Nephron (organoid): ENCODE measurements around the gene RNF130.

ENCODE experiments used
- H3K27ac Mint-ChIP-seq, 3 experiments: 2 replicates each; pipeline ENCODE4 v1.8.0; 2020; ENCODE audit warnings: mixed read lengths in 3 of 3, mild to moderate bottlenecking in 2 of 3, moderate library complexity in 1 of 3
- H3K27me3 Mint-ChIP-seq: 2 replicates; pipeline ENCODE4 v1.8.0; 2021; ENCODE audit warnings: low read depth, mild to moderate bottlenecking, moderate library complexity, mixed read lengths
- H3K36me3 Mint-ChIP-seq: 2 replicates; pipeline ENCODE4 v1.8.0; 2020; ENCODE audit warnings: low read depth, mixed read lengths
- H3K4me1 Mint-ChIP-seq: 2 replicates; pipeline ENCODE4 v1.8.0; 2020; ENCODE audit warnings: mixed read lengths
- H3K4me3 Mint-ChIP-seq, 3 experiments: 2 replicates each; pipeline ENCODE4 v1.8.0; 2020; ENCODE audit warnings: mild to moderate bottlenecking in 3 of 3, mixed read lengths in 3 of 3, moderate library complexity in 2 of 3
- H3K9me3 Mint-ChIP-seq: 2 replicates; pipeline ENCODE4 v1.8.0; 2020; ENCODE audit warnings: mixed read lengths
- TF ChIP-seq, protein P1 (sequence below), 3 experiments: fragments of 200-600 bp; sonication (generic); IDR thresholded peaks; one replicate each; pipeline ENCODE4 v1.5.0; 2021; ENCODE audit warnings: antibody characterized with exemption in 3 of 3; ENCODE audit not compliant: unreplicated experiment in 3 of 3

Gene RNF130

DNA sequence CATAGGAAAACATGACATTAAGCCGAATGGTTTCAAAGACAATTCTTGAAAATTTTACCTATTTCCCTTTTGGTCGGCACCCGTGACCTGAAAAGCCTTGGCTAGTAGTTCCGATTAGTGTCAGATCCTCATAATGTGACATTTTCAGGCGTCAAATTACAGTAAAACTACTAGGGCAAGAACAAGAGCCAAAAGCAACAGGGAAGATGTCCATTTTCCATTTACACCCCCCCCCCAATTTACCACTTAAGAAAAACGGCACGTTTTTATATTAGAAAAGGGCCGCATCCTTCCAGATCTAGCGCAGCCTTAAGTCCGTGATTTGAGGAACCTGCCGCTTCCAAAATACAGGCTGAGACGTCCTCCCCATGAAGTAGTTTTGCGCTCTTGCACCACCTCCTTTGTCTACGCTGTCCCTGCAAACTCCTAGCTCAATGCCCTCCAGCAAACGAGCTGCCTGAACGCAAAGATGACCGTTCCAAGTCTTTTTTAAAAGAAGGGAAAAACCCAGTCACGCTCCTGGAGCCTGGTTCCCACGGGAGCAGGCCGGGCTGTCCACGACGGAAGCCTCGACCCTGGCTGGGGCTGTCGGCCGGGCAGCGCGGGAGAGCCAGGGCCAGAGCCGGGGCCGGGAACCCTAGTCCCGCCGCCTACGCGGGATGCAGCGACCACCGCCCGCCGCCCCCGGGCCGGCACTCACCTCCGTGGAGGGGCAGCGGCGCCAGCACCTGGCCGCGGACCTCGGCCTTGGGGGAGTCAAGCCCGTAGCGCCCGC, 616 bp downstream of the RNF130 start:
- H3K4me3 Mint-ChIP-seq = peak overlapping the region; percentile 94 to 95 (median 94)
- peaks cover 6% of the 10 kb centered on the region for H3K9me3 Mint-ChIP-seq
- peak overlapping the region; percentile 78 to 98 (median 94) for H3K27ac Mint-ChIP-seq
- H3K36me3 Mint-ChIP-seq = peaks cover 5% of the 10 kb centered on the region
- peaks cover 36% of the 10 kb centered on the region for H3K4me1 Mint-ChIP-seq
- TF ChIP-seq, protein P1, sequence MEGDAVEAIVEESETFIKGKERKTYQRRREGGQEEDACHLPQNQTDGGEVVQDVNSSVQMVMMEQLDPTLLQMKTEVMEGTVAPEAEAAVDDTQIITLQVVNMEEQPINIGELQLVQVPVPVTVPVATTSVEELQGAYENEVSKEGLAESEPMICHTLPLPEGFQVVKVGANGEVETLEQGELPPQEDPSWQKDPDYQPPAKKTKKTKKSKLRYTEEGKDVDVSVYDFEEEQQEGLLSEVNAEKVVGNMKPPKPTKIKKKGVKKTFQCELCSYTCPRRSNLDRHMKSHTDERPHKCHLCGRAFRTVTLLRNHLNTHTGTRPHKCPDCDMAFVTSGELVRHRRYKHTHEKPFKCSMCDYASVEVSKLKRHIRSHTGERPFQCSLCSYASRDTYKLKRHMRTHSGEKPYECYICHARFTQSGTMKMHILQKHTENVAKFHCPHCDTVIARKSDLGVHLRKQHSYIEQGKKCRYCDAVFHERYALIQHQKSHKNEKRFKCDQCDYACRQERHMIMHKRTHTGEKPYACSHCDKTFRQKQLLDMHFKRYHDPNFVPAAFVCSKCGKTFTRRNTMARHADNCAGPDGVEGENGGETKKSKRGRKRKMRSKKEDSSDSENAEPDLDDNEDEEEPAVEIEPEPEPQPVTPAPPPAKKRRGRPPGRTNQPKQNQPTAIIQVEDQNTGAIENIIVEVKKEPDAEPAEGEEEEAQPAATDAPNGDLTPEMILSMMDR (IDR thresholded peaks at IDR 0.05; ENCODE audit: unreplicated experiment in 3 of 3) = no peak
- H3K27me3 Mint-ChIP-seq = no peaks in the 10 kb centered on the region

DNA sequence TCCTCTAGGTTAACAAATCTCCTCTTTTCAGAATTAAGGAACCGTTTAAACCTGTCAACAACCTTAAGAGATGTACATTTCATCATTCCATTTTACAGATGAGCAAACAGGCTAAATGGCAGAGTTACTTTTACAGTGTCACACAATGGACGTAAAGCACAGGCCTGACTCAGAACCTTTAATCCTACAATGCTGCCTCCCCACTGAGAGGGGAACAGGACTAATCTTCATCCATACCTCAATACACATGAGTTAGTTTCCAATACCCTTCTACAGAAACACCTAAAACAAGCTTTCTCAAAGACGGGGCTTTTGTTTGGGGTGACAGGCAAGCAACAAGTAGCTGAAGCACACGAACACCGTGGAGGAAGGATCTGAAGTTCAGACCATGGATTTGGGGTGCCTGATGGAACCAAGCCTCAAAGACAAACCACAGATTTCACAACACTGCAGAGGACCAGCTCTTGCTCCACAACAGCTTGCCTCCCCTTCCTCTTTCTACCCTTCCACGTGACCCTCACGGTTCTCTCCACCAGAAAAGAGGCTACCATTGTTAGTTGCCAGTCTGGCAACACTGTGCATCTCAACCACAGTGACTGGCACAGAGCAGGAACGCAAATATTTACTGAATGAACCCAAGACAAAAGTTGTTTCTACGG, 1.8 kb downstream of the RNF130 start:
- Mint-ChIP-seq H3K27ac (peak overlapping the region; percentile 56 to 94 (median 78)), H3K9me3 (peaks cover 7% of the 10 kb centered on the region), H3K27me3 (no peaks in the 10 kb centered on the region), H3K4me1 (peaks cover 36% of the 10 kb centered on the region), H3K36me3 (peaks cover 9% of the 10 kb centered on the region), H3K4me3 (peak overlapping the region; percentile 94 to 95 (median 94))
- TF ChIP-seq, protein P1 (IDR thresholded peaks at IDR 0.05; ENCODE audit: unreplicated experiment in 3 of 3) = no peak

DNA sequence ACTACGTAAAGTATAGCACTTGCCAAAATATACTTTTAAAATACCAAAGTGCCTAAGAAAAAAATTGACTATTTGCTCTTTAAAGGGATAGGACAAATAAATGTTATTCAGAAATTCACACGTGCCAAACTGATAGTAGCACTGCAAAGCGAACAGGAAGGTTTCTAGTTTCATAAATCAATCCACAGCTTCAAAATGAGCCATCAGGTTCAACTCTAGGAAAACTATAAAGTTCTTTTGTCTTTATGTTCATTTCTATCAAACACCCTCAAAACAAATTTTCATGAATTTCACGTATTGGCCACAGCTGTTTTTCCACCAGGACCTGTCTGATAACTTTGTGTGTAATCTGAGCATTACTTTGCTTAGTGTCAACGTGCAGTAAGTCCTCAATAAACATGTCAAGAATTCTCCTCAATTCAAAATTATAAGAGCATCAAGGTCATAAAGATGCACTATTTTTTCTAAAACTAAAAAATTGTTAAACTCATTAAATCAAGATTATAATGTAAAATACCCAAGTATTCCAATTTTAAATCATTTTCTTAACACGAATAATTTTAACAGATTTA, 3.0 kb downstream of the RNF130 start:
- TF ChIP-seq, protein P1 (IDR thresholded peaks at IDR 0.05; ENCODE audit: unreplicated experiment in 3 of 3) = no peak
- Mint-ChIP-seq H3K4me1 (peaks cover 36% of the 10 kb centered on the region), H3K4me3 (peak overlapping the region; percentile 5 to 94 (median 55)), H3K36me3 (peaks cover 15% of the 10 kb centered on the region), H3K27me3 (no peaks in the 10 kb centered on the region), H3K27ac (peak overlapping the region in 1 of 3 experiments; percentile 26), H3K9me3 (peaks cover 7% of the 10 kb centered on the region)

DNA sequence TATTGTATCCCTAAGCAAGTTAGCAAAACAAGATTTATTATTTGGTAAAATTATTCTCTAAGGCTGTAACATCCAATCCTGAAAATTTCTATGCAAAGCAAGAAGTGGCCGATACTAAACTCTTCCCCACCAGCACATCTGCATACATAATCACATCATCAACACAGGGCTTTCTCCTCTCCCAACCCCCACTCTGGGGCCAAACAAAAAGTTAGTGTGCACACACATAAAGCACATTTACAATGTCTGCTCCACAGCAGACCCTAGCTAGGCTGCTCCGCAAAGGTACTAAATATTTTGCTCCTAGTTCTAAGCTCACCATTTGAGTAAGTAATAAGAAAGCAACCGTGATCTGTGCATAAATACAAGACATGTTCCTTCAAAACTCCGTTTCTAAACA, 3.6 kb downstream of the RNF130 start:
- H3K9me3 Mint-ChIP-seq = peaks cover 10% of the 10 kb centered on the region
- H3K27me3 Mint-ChIP-seq = no peaks in the 10 kb centered on the region
- peak overlapping the region; percentile 14 to 94 (median 55) for H3K4me3 Mint-ChIP-seq
- H3K36me3 Mint-ChIP-seq = peaks cover 22% of the 10 kb centered on the region
- peak overlapping the region in 1 of 3 experiments; percentile 26 for H3K27ac Mint-ChIP-seq
- TF ChIP-seq, protein P1 (IDR thresholded peaks at IDR 0.05; ENCODE audit: unreplicated experiment in 3 of 3) = no peak
- H3K4me1 Mint-ChIP-seq = peaks cover 36% of the 10 kb centered on the region

DNA sequence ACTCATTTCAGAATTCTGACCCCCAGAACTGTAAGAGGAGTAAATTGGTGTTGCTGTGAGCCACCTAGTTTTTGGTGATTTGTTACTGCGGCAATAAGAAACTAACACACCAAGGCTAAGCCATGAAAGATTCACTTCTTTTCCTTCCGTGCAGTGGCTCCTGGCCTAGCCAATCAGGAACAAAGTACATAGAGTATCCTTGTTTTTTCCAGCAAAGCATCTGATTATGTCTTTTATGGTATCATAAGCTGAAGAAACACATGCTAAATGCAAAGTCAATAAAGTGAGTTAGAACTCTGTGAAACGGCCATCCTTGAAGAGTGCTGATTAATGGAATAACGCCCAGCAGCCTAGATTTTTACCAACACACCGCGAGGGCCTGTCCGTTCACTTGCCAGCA, 11.4 kb downstream of the RNF130 start:
- no peak overlapping the region for H3K27ac Mint-ChIP-seq
- no peak overlapping the region for H3K4me3 Mint-ChIP-seq
- TF ChIP-seq, protein P1 (IDR thresholded peaks at IDR 0.05; ENCODE audit: unreplicated experiment in 3 of 3) = no peak
- H3K27me3 Mint-ChIP-seq = no peaks in the 10 kb centered on the region
- peaks cover 11% of the 10 kb centered on the region for H3K9me3 Mint-ChIP-seq
- H3K4me1 Mint-ChIP-seq = no peaks in the 10 kb centered on the region
- H3K36me3 Mint-ChIP-seq = peaks cover 61% of the 10 kb centered on the region
